Neutrophil (primary cell): ENCODE measurements around the gene ZNF865.
"Not testable (repeated sequence)": the region's sequence is repeated elsewhere in the genome, so short reads cannot be mapped to it uniquely, and the experiment has no call there.

Experiments
- H3K27ac ChIP-seq: fragments of 200-600 bp; sonication (generic); 2 replicates; pipeline ENCODE4 v1.5.1; 2016; ENCODE audit warnings: mild to moderate bottlenecking, moderate library complexity
- H3K27me3 ChIP-seq: fragments of 200-600 bp; sonication (generic); 2 replicates; pipeline ENCODE4 v1.6.0; 2016; ENCODE audit warnings: mild to moderate bottlenecking
- H3K36me3 ChIP-seq: fragments of 200-600 bp; sonication (generic); 2 replicates; pipeline ENCODE4 v1.5.1; 2017
- H3K4me1 ChIP-seq, 2 experiments: fragments of 200-600 bp in 1 of 2; sonication (generic) in 1 of 2; 1 replicate in 1 of 2; 2 replicates in 1 of 2; pipeline versions ENCODE4 v1.5.1 to v1.6.1; 2013 to 2016; ENCODE audit warnings: low read depth in 1 of 2, low read length in 1 of 2, mild to moderate bottlenecking in 1 of 2, moderate library complexity in 1 of 2; ENCODE audit not compliant: control insufficient read depth in 1 of 2, insufficient read depth in 1 of 2
- H3K4me3 ChIP-seq, 2 experiments: fragments of 200-600 bp in 1 of 2; sonication (generic) in 1 of 2; 1 replicate in 1 of 2; 2 replicates in 1 of 2; pipeline ENCODE4 v1.5.1; 2013 to 2016; ENCODE audit warnings: low read depth in 1 of 2, low read length in 1 of 2, mild to moderate bottlenecking in 1 of 2, moderate library complexity in 1 of 2
- H3K9me3 ChIP-seq: fragments of 200-600 bp; sonication (generic); 2 replicates; pipeline ENCODE4 v1.5.1; 2016
- CTCF ChIP-seq: fragments of 200-600 bp; sonication (generic); IDR thresholded peaks from 2 replicates; pipeline ENCODE4 v1.5.1; 2016; ENCODE audit warnings: antibody characterized with exemption

ZNF865 gene

GRCh38 chr19:55581145-55581822 is 24.2 kb upstream of the ZNF865 start:
- Histone ChIP-seq H3K27ac (no peak overlapping the region), H3K36me3 (no peaks in the 10 kb centered on the region), H3K27me3 (peaks cover 42% of the 10 kb centered on the region), H3K4me1 (peaks cover 9 to 16% of the 10 kb centered on the region in 2 experiments), H3K9me3 (no peaks in the 10 kb centered on the region), H3K4me3 (peak overlapping the region; percentile 35 to 57)
- TF ChIP-seq CTCF = no peak

GRCh38 chr19:55581823-55582223 is 23.6 kb upstream of the ZNF865 start:
- no peak for TF ChIP-seq CTCF
- Histone ChIP-seq H3K27me3 (peaks cover 48% of the 10 kb centered on the region), H3K9me3 (no peaks in the 10 kb centered on the region), H3K4me3 (no peak overlapping the region), H3K4me1 (peaks cover 10 to 17% of the 10 kb centered on the region in 2 experiments), H3K27ac (no peak overlapping the region), H3K36me3 (no peaks in the 10 kb centered on the region)

- Histone ChIP-seq H3K27me3 (peaks cover 52% of the 10 kb centered on the region), H3K4me1 (peaks cover 14 to 21% of the 10 kb centered on the region in 2 experiments)
- H3K36me3 ChIP-seq, H3K27ac ChIP-seq, H3K9me3 ChIP-seq, H3K4me3 ChIP-seq: not testable (repeated sequence)
Observed at GRCh38 chr19:55582284-55582683, 23.2 kb upstream of the ZNF865 start.

- not testable (repeated sequence) for H3K36me3 ChIP-seq, H3K27ac ChIP-seq, H3K4me3 ChIP-seq, H3K9me3 ChIP-seq
- Histone ChIP-seq H3K27me3 (peaks cover 69% of the 10 kb centered on the region), H3K4me1 (peaks cover 14 to 24% of the 10 kb centered on the region in 2 experiments)
Observed at GRCh38 chr19:55583897-55584296, 21.6 kb upstream of the ZNF865 start.

GRCh38 chr19:55584871-55585270 is 20.6 kb upstream of the ZNF865 start:
- no peak for TF ChIP-seq CTCF
- Histone ChIP-seq H3K27me3 (peaks cover 69% of the 10 kb centered on the region), H3K27ac (no peak overlapping the region)

GRCh38 chr19:55585658-55586339 is 19.6 kb upstream of the ZNF865 start:
- Histone ChIP-seq H3K36me3 (no peaks in the 10 kb centered on the region), H3K27ac (no peak overlapping the region), H3K9me3 (no peaks in the 10 kb centered on the region), H3K4me1 (peaks cover 11 to 15% of the 10 kb centered on the region in 2 experiments), H3K4me3 (no peak overlapping the region), H3K27me3 (peaks cover 69% of the 10 kb centered on the region)
- TF ChIP-seq CTCF = no peak

More at GRCh38 chr19:55584871-55585270, 20.6 kb upstream of the ZNF865 start:
- peaks cover 14 to 24% of the 10 kb centered on the region in 2 experiments for H3K4me1 ChIP-seq
- H3K4me3 ChIP-seq = no peak overlapping the region
- no peaks in the 10 kb centered on the region for H3K36me3 ChIP-seq
- H3K9me3 ChIP-seq = no peaks in the 10 kb centered on the region
